Renal cortical epithelial cell (primary cell): Measurements from ENCODE around the gene KRT26. TPM values are rescaled to one million over a fixed set of nuclear protein-coding genes. Genes with fewer than 3 reads are reported as not detected.

Source experiments
- DNase-seq: peaks from one replicate; pipeline ENCODE4 v3.0.0-alpha.2; 2011; ENCODE audit warnings: low read depth
- total RNA-seq: library from RNA; depleted of rRNA; stranded (reverse); fragments of >200 nt; gene quantifications from 2 replicates; pipeline ENCODE4 v1.2.3, GENCODE V29; 2014

KRT26 gene
- total RNA-seq, 1 donor from 2014 or later = not detected

- DNase-seq = peak; percentile 91
These were observed 44.4 kb downstream of the KRT26 start for GRCh38 chr17:40727447-40728231.

GRCh38 chr17:40726919-40727318, 45.1 kb downstream of the KRT26 start:
- peak; percentile 62 for DNase-seq

- no peak for DNase-seq
These were observed 47.3 kb downstream of the KRT26 start for GRCh38 chr17:40724656-40725055.

- peak; percentile 83 for DNase-seq
These were observed 49.8 kb downstream of the KRT26 start for GRCh38 chr17:40722241-40722640.

GRCh38 chr17:40720899-40721298, 51.1 kb downstream of the KRT26 start:
- peak; percentile 75 for DNase-seq

GRCh38 chr17:40718930-40719329, 53.1 kb downstream of the KRT26 start:
- DNase-seq = no peak

- DNase-seq = no peak
These were observed 54.2 kb downstream of the KRT26 start for GRCh38 chr17:40717776-40718175.

Other genes with a start within 250 kb of the KRT26 start
- gene CCR7, start 206.7 kb downstream of the KRT26 start, total RNA-seq = not detected in 2 replicates
- gene SMARCE1, start 124.4 kb downstream of the KRT26 start, total RNA-seq = 70.5 and 126 TPM in 2 replicates
- 1.7 and 10.9 TPM in 2 replicates for gene KRT222, start 107.0 kb downstream of the KRT26 start, total RNA-seq
- not detected in 2 replicates for gene KRT24, start 68.4 kb downstream of the KRT26 start, total RNA-seq
- gene KRT25, start 16.9 kb downstream of the KRT26 start, total RNA-seq = not detected in 2 replicates
- not detected in 2 replicates for gene KRT27, start 10.3 kb upstream of the KRT26 start, total RNA-seq
- not detected in 2 replicates for gene KRT28, start 27.8 kb upstream of the KRT26 start, total RNA-seq
- gene KRT10, start 50.4 kb upstream of the KRT26 start, total RNA-seq = 3.6 and 4.6 TPM in 2 replicates
- gene KRT12, start 95.0 kb upstream of the KRT26 start, total RNA-seq = not detected in 2 replicates
- not detected in 2 replicates for gene KRT20, start 113.0 kb upstream of the KRT26 start, total RNA-seq
- gene KRT23, start 165.4 kb upstream of the KRT26 start, total RNA-seq = 1.2 and 68.1 TPM in 2 replicates
- gene KRT39, start 194.7 kb upstream of the KRT26 start, total RNA-seq = not detected in 2 replicates
- not detected in 2 replicates for gene KRT40, start 212.1 kb upstream of the KRT26 start, total RNA-seq
- not detected in 2 replicates for gene KRTAP3-3, start 222.0 kb upstream of the KRT26 start, total RNA-seq
- gene KRTAP3-2, start 227.7 kb upstream of the KRT26 start, total RNA-seq = not detected in 2 replicates
- not detected in 2 replicates for gene KRTAP3-1, start 236.9 kb upstream of the KRT26 start, total RNA-seq